EH (cell line): Measurements from ENCODE around the gene TUBB1.

Source experiments
- DNase-seq: peaks from one replicate; pipeline ENCODE4 v3.0.0-alpha.2; 2015; ENCODE audit warnings: low read depth

Gene TUBB1

GRCh38 chr20:58990651-58991445, 28.4 kb upstream of the TUBB1 start:
- DNase-seq: no peak

GRCh38 chr20:58991715-58992114, 27.5 kb upstream of the TUBB1 start:
- no peak for DNase-seq

- no peak for DNase-seq
Measured at GRCh38 chr20:58992911-58993310, 26.3 kb upstream of the TUBB1 start.

GRCh38 chr20:58993332-58994248, 25.6 kb upstream of the TUBB1 start:
- no peak for DNase-seq

GRCh38 chr20:58994390-58995159, 24.7 kb upstream of the TUBB1 start:
- DNase-seq: no peak

GRCh38 chr20:58995461-58996225, 23.6 kb upstream of the TUBB1 start:
- no peak for DNase-seq

GRCh38 chr20:58996226-58996611, 23.0 kb upstream of the TUBB1 start:
- DNase-seq: no peak

GRCh38 chr20:58997141-58997770, 22.0 kb upstream of the TUBB1 start:
- DNase-seq: no peak

GRCh38 chr20:58998656-58999055, 20.6 kb upstream of the TUBB1 start:
- no peak for DNase-seq

- no peak for DNase-seq
Measured at GRCh38 chr20:59000326-59000725, 18.9 kb upstream of the TUBB1 start.

GRCh38 chr20:59001068-59001448, 18.2 kb upstream of the TUBB1 start:
- DNase-seq: no peak

DNA sequence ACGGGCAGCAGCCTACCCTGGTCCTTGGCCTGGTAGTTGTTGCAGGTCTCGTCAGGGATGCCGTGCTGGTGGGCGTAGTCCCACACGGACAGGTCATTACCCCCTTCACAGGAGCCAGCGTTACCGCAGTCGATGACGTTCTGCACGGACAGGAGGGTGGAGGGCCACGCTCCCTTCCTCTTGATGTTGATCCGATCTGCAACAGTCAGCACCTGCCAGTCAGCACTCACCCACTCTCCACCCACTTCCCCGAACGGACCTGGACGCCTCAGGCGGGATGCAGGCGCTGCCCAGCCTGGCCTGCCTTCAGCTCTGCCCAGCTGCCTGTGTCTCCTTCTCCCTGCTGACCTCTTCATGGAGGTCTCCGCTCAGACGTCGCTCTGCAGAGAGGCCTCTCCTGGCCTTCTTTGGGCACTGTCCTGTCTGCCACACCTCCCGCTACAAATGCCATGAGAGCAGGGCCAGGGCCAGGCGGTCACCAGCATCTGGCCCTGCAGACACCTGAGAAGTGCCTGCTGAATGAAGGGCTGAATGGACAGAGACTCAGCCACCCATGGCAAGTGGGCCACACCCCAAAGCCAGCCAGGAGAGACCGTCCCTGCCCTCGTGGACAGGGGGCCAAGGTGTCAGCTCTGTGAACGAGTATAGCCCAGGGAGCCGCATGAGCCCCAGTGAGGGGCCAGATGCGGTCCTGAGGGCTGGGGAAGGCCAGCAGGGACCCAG, 17.6 kb upstream of the TUBB1 start:
- no peak for DNase-seq

GRCh38 chr20:59002388-59002787, 16.8 kb upstream of the TUBB1 start:
- no peak for DNase-seq

GRCh38 chr20:59002874-59003399, 16.3 kb upstream of the TUBB1 start:
- no peak for DNase-seq

DNA sequence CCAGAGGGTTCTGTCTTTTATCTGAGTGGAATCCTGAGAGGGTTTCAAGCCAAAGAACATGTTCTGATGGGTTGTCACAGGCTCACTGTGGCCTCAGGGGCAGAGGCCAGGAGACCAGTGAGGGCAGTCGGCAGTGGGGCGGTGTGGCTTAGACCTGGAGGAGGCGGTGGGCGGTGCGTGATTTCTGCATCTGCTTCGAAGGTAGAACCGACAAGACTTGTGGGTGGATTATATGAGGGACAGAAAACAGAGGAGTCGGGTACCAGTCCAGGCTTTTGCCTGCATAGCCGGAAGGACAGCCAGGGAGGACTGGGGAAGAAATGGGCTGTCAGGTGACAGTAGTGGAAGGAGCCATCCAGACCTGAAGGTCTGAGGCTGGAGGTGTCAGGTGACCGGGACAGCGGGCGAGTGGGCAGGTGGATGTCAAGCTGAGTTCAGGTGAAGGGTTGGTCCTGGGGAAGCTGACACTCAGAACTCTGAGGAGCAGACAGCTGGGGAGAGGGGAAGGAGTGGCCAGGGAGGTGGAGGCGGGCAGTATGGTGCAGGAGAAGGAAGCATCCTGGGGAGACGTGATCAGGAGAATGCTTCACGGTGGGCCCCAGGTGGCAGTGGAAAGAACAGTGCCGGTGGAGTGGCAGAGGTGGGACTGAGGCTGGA, 15.3 kb upstream of the TUBB1 start:
- no peak for DNase-seq

DNA sequence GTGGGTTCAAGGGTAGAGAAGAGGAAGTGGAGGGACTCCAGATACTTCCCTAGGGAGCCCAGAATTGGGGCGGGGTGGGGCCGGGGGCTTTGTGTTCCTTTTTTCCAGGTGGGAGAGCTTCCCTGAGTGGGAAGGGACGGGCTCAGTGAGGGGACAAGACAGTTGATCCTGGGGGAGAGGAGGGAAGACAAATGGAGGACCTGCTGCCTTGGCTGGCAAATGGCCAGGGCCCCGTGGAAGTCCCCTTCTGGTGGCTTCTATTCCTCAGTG, 14.8 kb upstream of the TUBB1 start:
- DNase-seq: no peak

- DNase-seq: peak; percentile 25
Measured at GRCh38 chr20:59004763-59005522, 14.3 kb upstream of the TUBB1 start.

DNA sequence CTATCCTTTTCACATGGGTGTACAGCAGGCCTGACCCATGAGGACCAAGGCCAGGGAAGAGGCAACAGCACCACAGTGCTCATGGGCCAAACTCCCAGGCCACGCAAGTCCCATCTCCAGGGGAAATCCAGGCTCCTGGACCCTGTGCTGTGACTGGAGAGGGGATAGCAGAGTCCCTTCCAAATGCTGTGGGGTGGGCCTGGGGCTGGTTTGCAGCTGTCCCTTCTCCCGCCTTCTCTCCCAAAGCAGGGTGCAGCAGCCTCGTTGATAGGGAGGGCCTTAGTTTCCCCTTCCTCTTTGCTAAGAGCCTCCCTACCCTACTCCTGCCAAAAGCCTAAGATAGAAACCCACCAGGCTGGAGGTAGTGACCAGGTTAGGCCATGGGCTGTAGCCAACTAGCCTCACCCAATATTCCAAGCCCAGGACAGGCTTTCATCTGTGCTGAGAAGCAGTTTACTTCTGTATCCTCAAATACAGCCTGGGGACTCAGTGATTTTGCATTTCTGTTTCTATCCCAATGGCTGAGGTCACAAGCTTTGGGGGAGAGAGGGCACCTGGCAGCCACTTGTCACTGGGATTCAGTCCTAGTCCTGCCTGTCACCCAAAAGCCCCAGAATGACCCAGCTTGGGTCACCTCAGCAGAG, 13.6 kb upstream of the TUBB1 start:
- no peak for DNase-seq
